ENCODE results near the gene ZBTB8A.
"Not testable (repeated sequence)": the region's sequence is repeated elsewhere in the genome, so short reads cannot be mapped to it uniquely, and the experiment has no call there.

GRCh38 chr1:32557035-32557434 is 17.8 kb downstream of the ZBTB8A start:
- TF ChIP-seq POU2F2, POLR2A, POLR2AphosphoS5 (IDR thresholded peaks at IDR 0.05; ENCODE audit: low read depth, low read length): not testable (repeated sequence)
